ENCODE measurements around the gene PRDX5. TPM values are rescaled to one million over a fixed set of nuclear protein-coding genes. Genes with fewer than 3 reads are reported as not detected.

PRDX5 gene
- total and polyA plus RNA-seq, 2 donors: 222 to 286 TPM

DNA sequence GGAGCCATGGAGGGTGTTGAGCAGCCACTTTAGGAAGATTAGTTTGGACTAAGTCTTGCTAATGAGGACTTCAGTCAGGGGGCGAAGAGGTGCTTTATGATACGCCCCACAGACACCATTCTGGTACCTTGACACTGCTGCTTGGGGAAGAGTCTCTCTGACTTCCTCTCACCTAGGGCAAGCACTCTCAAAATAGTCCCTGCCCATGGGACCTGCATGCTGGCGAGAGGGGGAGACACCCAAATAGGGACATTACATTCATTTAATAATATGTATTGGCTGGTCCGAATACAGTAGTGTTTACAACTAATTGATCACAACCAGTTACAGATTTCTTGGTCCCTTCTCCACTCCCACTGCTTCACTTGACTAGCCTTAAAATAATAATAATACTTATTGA lies 22.2 kb upstream of the PRDX5 start:
- DNase-seq (ENCODE audit: low read depth in 6 of 9, low spot score in 9 of 9): no peak
- WGBS: 97% methylated on average over 4 of the region's 4 CpGs
- no peaks in the 10 kb centered on the region for H3K36me3 ChIP-seq (ENCODE audit: control insufficient read depth in 2 of 2, insufficient read depth in 2 of 2, low read length in 1 of 2)
- no peak overlapping the region for H3K4me3 ChIP-seq (ENCODE audit: low read length in 2 of 2)
- H3K9me3 ChIP-seq (ENCODE audit: control insufficient read depth in 2 of 2, insufficient read depth in 1 of 2, low read length in 1 of 2): peaks cover 0 to 15% of the 10 kb centered on the region in 2 donors
- H3K27ac ChIP-seq (ENCODE audit: low read depth in 1 of 2, low read length in 1 of 2): no peak overlapping the region
- peaks cover 90 to 100% of the 10 kb centered on the region in 2 donors for H3K27me3 ChIP-seq (ENCODE audit: control insufficient read depth in 2 of 2, insufficient read depth in 1 of 2, low read length in 1 of 2)
- peaks cover 4 to 24% of the 10 kb centered on the region in 2 donors for H3K4me1 ChIP-seq (ENCODE audit: control insufficient read depth in 2 of 2, insufficient read depth in 2 of 2, low read length in 2 of 2)

DNA sequence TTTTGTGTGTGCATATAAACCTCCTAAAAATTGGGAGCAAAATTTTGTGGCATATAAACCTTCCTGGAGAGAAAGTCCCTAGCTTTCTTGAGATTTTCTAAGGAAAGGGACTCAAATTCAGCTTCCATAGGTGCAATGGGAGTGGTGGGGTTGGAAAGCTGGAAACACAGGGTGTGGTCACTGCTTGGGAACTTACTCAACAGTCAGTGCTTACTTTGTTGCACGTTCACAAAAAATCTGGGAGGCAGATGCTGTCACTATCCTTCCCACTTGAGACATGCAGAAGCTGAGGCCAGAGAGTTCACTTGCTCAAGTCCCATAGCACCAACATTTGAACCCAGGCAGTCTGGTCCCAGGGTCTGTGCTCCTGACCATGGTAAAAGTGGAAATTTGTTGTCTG lies 21.7 kb upstream of the PRDX5 start:
- Histone ChIP-seq H3K36me3 (ENCODE audit: control insufficient read depth in 2 of 2, insufficient read depth in 2 of 2, low read length in 1 of 2) (no peaks in the 10 kb centered on the region), H3K9me3 (ENCODE audit: control insufficient read depth in 2 of 2, insufficient read depth in 1 of 2, low read length in 1 of 2) (peaks cover 0 to 16% of the 10 kb centered on the region in 2 donors), H3K27ac (ENCODE audit: low read depth in 1 of 2, low read length in 1 of 2) (no peak overlapping the region), H3K4me1 (ENCODE audit: control insufficient read depth in 2 of 2, insufficient read depth in 2 of 2, low read length in 2 of 2) (peaks cover 9 to 26% of the 10 kb centered on the region in 2 donors), H3K27me3 (ENCODE audit: control insufficient read depth in 2 of 2, insufficient read depth in 1 of 2, low read length in 1 of 2) (peaks cover 90 to 100% of the 10 kb centered on the region in 2 donors), H3K4me3 (ENCODE audit: low read length in 2 of 2) (no peak overlapping the region)
- DNase-seq (ENCODE audit: low read depth in 6 of 9, low spot score in 9 of 9): no peak
- WGBS: 79% methylated on average over 1 of the region's 1 CpG

DNA sequence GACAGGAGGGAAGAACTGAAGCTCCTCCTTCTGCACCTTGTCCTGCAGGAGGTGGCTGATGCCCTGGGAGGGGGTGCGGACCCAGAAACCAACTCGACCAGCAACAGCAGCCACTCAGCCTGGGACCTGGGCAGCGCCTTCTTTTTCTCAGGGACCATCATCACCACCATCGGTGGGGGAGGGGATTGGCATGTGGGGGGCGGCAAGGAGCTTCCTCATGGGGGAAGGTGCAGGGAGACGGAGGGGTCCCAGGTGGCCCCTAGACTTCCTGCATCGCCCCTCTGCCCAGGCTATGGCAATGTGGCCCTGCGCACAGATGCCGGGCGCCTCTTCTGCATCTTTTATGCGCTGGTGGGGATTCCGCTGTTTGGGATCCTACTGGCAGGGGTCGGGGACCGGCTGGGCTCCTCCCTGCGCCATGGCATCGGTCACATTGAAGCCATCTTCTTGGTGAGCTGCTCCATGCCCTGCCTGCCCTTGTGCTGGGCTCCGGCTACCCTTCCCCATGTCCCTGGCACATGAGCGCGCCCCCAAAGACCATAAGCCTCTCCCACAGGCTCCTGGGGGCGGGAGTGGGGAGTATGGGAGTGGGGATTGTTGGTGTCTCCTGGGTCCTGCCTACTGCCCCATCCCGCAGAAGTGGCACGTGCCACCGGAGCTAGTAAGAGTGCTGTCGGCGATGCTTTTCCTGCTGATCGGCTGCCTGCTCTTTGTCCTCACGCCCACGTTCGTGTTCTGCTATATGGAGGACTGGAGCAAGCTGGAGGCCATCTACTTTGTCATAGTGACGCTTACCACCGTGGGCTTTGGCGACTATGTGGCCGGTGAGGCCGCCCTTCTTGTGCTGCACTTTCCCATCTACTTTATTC lies 20.9 kb upstream of the PRDX5 start:
- H3K4me1 ChIP-seq (ENCODE audit: control insufficient read depth in 2 of 2, insufficient read depth in 2 of 2, low read length in 2 of 2): peaks cover 6 to 26% of the 10 kb centered on the region in 2 donors
- no peak for DNase-seq (ENCODE audit: low read depth in 6 of 9, low spot score in 9 of 9)
- WGBS: 15% methylated on average over 34 of the region's 34 CpGs
- no peak overlapping the region for H3K4me3 ChIP-seq (ENCODE audit: low read length in 2 of 2)
- H3K27me3 ChIP-seq (ENCODE audit: control insufficient read depth in 2 of 2, insufficient read depth in 1 of 2, low read length in 1 of 2): peaks cover 90 to 100% of the 10 kb centered on the region in 2 donors
- H3K9me3 ChIP-seq (ENCODE audit: control insufficient read depth in 2 of 2, insufficient read depth in 1 of 2, low read length in 1 of 2): peaks cover 0 to 21% of the 10 kb centered on the region in 2 donors
- no peaks in the 10 kb centered on the region for H3K36me3 ChIP-seq (ENCODE audit: control insufficient read depth in 2 of 2, insufficient read depth in 2 of 2, low read length in 1 of 2)
- no peak overlapping the region for H3K27ac ChIP-seq (ENCODE audit: low read depth in 1 of 2, low read length in 1 of 2)

DNA sequence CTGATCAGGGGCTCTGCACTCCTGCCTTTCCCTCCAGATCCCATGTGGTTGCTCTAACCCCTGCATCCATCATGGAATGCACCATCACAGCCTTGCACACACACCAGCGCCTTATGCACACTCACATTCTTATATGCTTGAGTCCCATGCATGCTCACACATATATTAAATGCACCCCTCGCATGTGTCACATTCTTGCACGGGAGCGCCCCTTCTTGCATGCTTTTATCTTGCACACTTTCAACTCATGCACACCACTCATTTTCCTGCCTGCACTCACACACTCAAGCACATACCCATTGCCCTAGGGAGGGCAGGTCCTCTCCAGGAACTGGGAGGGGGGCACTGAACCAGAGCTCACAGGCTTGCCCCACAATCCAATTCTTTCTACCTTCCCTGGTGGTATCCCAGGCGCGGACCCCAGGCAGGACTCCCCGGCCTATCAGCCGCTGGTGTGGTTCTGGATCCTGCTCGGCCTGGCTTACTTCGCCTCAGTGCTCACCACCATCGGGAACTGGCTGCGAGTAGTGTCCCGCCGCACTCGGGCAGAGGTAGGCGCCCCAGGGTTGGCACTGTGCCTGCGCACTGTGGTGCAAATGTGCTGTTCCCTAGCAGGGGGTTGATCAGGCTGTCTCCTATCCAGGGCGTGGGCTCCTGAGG lies 20.1 kb upstream of the PRDX5 start:
- Histone ChIP-seq H3K27ac (ENCODE audit: low read depth in 1 of 2, low read length in 1 of 2) (no peak overlapping the region), H3K36me3 (ENCODE audit: control insufficient read depth in 2 of 2, insufficient read depth in 2 of 2, low read length in 1 of 2) (no peaks in the 10 kb centered on the region), H3K9me3 (ENCODE audit: control insufficient read depth in 2 of 2, insufficient read depth in 1 of 2, low read length in 1 of 2) (peaks cover 0 to 21% of the 10 kb centered on the region in 2 donors), H3K4me1 (ENCODE audit: control insufficient read depth in 2 of 2, insufficient read depth in 2 of 2, low read length in 2 of 2) (peaks cover 5 to 23% of the 10 kb centered on the region in 2 donors), H3K27me3 (ENCODE audit: control insufficient read depth in 2 of 2, insufficient read depth in 1 of 2, low read length in 1 of 2) (peaks cover 83 to 100% of the 10 kb centered on the region in 2 donors), H3K4me3 (ENCODE audit: low read length in 2 of 2) (no peak overlapping the region)
- 32% methylated on average over 18 of the region's 18 CpGs for WGBS
- DNase-seq (ENCODE audit: low read depth in 6 of 9, low spot score in 9 of 9): no peak

DNA sequence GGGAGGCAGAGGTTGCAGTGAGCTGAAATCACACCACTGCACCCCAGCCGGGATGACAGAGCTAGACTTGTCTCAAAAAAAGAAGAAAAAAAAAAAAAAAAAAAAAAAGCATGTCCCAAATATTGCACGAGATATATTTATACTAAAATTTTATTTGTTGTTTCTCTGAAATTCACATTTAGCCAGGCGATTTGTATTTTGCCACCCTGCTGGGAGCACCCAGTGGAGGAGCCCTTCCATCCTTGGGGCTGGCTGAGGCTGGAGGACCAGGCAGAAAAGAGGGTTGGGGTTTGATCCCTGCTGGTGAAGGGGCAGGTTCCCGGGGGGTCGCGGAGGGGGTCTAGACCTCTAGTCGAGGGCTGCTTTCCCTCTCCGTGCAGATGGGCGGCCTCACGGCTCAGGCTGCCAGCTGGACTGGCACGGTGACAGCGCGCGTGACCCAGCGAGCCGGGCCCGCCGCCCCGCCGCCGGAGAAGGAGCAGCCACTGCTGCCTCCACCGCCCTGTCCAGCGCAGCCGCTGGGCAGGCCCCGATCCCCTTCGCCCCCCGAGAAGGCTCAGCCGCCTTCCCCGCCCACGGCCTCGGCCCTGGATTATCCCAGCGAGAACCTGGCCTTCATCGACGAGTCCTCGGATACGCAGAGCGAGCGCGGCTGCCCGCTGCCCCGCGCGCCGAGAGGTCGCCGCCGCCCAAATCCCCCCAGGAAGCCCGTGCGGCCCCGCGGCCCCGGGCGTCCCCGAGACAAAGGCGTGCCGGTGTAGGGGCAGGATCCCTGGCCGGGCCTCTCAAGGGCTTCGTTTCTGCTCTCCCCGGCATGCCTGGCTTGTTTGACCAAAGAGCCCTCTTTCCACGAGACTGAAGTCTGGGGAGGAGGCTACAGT lies 18.7 kb upstream of the PRDX5 start:
- Histone ChIP-seq H3K4me1 (ENCODE audit: control insufficient read depth in 2 of 2, insufficient read depth in 2 of 2, low read length in 2 of 2) (peaks cover 7 to 28% of the 10 kb centered on the region in 2 donors), H3K27me3 (ENCODE audit: control insufficient read depth in 2 of 2, insufficient read depth in 1 of 2, low read length in 1 of 2) (peaks cover 74 to 100% of the 10 kb centered on the region in 2 donors), H3K36me3 (ENCODE audit: control insufficient read depth in 2 of 2, insufficient read depth in 2 of 2, low read length in 1 of 2) (no peaks in the 10 kb centered on the region), H3K9me3 (ENCODE audit: control insufficient read depth in 2 of 2, insufficient read depth in 1 of 2, low read length in 1 of 2) (peaks cover 0 to 23% of the 10 kb centered on the region in 2 donors), H3K4me3 (ENCODE audit: low read length in 2 of 2) (peak overlapping the region in 1 of 2 donors; percentile 11), H3K27ac (ENCODE audit: low read depth in 1 of 2, low read length in 1 of 2) (peak overlapping the region in 1 of 2 donors; percentile 21)
- DNase-seq (ENCODE audit: low read depth in 6 of 9, low spot score in 9 of 9): no peak
- WGBS: 4% methylated on average over 60 of the region's 60 CpGs

DNA sequence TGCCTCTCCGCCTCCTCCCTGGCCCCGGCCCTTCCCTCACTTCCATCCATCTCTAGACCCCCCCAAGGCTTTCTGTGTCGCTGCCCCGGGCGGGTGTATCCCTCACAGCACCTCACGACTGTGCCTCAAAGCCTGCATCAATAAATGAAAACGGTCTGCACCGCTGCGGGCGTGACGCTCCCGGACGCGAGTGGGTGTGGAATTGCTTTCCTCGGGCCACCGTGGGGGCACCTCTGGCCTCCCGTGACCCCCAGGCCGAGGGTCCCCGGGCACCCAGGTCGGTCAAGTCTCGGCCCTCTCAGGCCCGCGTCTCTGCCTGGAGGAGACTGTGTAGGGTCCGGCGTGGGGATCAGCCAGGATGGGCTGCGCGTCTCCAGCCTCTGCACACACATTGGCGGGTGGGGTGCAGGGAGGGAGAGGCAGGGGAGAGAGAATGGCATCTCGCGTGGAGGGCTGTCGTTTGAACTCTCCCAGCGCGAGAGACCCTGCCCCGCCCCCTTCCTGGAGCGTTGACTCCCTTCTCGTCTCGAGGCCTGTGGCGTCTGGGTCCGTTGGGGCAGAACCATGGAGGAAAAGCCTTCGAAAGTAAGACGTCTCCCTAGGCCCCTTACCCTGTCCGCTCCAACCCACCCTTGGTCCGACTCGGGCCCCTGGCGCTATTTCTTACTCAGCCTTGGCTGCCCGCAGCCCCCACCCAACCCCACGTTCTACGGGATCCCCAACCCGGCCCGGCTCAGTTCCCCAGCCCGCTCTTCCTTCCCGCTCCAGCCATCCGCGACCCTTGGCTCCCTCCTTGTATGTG lies 17.9 kb upstream of the PRDX5 start, which contains the start of gene CATSPERZ:
CATSPERZ (plus strand) TSS at position 512 of the 802 bp plus-strand sequence; CDS start at position 565, 53 bp downstream.
- H3K27me3 ChIP-seq (ENCODE audit: control insufficient read depth in 2 of 2, insufficient read depth in 1 of 2, low read length in 1 of 2): peaks cover 70 to 91% of the 10 kb centered on the region in 2 donors
- H3K27ac ChIP-seq (ENCODE audit: low read depth in 1 of 2, low read length in 1 of 2): peak within 1 kb of the TSS in 1 of 2 donors; percentile 21
- DNase-seq (ENCODE audit: low read depth in 6 of 9, low spot score in 9 of 9): peak in 1 of 9 donors; percentile 40
- peak within 1 kb of the TSS in 1 of 2 donors; percentile 14 for H3K4me3 ChIP-seq (ENCODE audit: low read length in 2 of 2)
- H3K36me3 ChIP-seq (ENCODE audit: control insufficient read depth in 2 of 2, insufficient read depth in 2 of 2, low read length in 1 of 2): no peaks in the 10 kb centered on the region
- peaks cover 0 to 25% of the 10 kb centered on the region in 2 donors for H3K9me3 ChIP-seq (ENCODE audit: control insufficient read depth in 2 of 2, insufficient read depth in 1 of 2, low read length in 1 of 2)
- WGBS: 7% methylated on average over 54 of the region's 54 CpGs
- peaks cover 7 to 34% of the 10 kb centered on the region in 2 donors for H3K4me1 ChIP-seq (ENCODE audit: control insufficient read depth in 2 of 2, insufficient read depth in 2 of 2, low read length in 2 of 2)

DNA sequence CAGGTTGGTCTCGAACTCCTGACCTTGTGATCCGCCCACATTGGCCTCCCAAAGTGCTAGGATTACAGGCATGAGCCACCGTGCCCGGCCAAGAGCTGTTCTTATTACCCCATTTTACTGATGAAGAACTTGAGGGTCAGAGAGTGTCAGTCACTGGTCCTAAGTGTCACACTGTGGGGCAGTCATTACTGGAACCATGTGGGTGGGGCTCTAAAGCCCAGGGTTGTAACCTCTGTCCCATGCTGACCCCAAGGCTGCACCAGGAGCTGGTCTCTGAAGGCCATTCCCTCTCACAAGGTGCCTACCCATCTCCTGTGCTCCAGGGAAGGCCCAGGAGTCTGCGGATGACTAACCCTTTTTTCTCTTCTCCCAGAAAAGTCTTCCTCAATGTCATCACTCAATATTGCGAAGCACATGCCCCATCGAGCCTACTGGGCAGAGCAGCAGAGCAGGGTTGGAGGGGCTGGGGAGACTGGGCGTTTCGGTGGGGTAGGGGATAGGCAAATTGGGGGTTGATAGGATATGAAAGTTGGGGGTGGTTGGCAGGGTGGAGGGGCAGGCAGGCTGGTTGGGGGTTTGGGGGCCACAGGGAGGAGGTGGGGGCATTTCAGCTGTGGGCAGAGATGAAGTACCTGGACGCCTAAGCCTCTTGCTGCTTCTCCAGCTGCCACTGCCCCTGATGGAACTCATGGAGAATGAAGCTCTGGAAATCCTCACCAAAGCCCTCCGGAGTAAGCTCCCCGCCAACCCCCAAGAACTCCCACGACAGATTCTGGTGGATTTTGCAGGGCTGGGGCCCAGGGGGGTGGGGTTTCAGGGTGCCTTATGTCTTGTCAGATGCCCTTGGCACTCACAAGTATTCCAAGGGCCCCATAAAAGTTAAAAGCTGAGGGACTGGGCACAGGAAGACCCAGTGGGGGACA lies 14.6 kb upstream of the PRDX5 start:
- peaks cover 15 to 36% of the 10 kb centered on the region in 2 donors for H3K4me1 ChIP-seq (ENCODE audit: control insufficient read depth in 2 of 2, insufficient read depth in 2 of 2, low read length in 2 of 2)
- H3K36me3 ChIP-seq (ENCODE audit: control insufficient read depth in 2 of 2, insufficient read depth in 2 of 2, low read length in 1 of 2): peaks cover 10% of the 10 kb centered on the region in 2 donors
- 90% methylated on average over 13 of the region's 13 CpGs for WGBS
- no peak overlapping the region for H3K27ac ChIP-seq (ENCODE audit: low read depth in 1 of 2, low read length in 1 of 2)
- peaks cover 38 to 58% of the 10 kb centered on the region in 2 donors for H3K27me3 ChIP-seq (ENCODE audit: control insufficient read depth in 2 of 2, insufficient read depth in 1 of 2, low read length in 1 of 2)
- peaks cover 0 to 25% of the 10 kb centered on the region in 2 donors for H3K9me3 ChIP-seq (ENCODE audit: control insufficient read depth in 2 of 2, insufficient read depth in 1 of 2, low read length in 1 of 2)
- H3K4me3 ChIP-seq (ENCODE audit: low read length in 2 of 2): no peak overlapping the region
- no peak for DNase-seq (ENCODE audit: low read depth in 6 of 9, low spot score in 9 of 9)

Data from thymus (tissue), 11 donors.